A549 (cell line): ENCODE results near the gene ELMOD1.

Source experiments
- KDM1A ChIP-seq: fragments of 200-600 bp; sonication (generic); IDR thresholded peaks from 2 replicates; pipeline ENCODE4 v1.6.1; 2016; ENCODE audit warnings: low read depth, mild to moderate bottlenecking
- TF ChIP-seq, protein P1 (sequence below): fragments of 450-650 bp; IDR thresholded peaks from 2 replicates; pipeline ENCODE4 v1.6.1; 2014; ENCODE audit warnings: antibody characterized with exemption

DNA sequence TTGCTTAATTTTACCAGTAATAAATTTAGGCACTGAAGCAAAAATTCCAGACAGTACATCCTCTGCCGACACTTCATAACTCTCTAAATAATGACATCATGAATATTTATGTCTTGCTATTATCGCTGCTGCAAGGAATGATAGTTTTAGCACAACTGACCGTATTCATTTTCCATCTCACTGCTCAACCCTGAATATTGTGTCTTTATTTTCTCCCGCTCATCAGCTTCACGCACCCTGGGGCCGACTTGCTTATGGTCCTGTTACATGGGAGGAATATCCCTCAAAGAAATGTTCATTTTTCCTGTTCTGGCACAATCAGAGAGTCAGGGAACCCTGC, 87.7 kb downstream of the ELMOD1 start:
- TF ChIP-seq KDM1A: no peak
- TF ChIP-seq, protein P1, sequence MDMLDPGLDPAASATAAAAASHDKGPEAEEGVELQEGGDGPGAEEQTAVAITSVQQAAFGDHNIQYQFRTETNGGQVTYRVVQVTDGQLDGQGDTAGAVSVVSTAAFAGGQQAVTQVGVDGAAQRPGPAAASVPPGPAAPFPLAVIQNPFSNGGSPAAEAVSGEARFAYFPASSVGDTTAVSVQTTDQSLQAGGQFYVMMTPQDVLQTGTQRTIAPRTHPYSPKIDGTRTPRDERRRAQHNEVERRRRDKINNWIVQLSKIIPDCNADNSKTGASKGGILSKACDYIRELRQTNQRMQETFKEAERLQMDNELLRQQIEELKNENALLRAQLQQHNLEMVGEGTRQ: no peak
